NCI-H1694 (cell line): ENCODE results near the gene CYRIA.

Experiments
- DNase-seq: peaks from one replicate; lab custom pipeline; 2025; lab: John Stamatoyannopoulos, UW

Gene CYRIA

DNA sequence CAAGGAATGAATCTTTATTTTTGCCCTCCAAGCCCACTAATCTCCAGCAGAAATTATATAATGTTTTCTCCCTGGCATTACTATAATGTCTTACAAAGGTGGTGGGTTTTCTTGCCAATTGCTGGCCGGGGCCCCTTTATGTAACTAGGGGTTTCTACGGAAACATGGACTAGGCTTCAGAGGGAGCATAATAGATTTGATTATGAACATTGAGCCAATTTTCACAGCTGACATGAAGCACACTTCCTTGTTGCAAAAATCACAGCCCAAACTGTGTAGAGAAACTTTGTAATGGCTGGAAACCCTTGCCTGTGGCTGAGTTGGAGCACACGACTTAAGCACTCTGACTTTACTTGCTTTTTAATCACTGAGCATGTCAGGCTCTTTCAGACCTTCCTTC, 3.8 kb upstream of the CYRIA start:
- DNase-seq: no peak

DNA sequence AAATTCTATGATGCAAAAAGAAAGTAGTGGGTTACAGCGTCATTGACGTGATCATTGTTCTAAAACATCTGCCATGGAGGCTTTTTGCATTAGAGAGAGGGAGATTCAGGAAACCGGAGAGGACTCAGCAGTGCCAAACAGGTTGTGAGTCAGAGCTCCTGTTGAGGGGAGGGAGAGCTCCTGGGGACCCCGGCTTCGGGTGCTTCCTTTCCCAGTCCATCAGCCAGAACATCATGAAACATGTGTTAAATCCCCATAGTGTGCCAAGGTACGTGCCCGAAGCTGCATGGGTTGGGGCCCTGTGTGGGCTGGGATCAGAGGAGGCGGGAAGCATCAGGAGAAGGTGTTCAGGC, 791 bp upstream of the CYRIA start:
- DNase-seq: no peak

DNA sequence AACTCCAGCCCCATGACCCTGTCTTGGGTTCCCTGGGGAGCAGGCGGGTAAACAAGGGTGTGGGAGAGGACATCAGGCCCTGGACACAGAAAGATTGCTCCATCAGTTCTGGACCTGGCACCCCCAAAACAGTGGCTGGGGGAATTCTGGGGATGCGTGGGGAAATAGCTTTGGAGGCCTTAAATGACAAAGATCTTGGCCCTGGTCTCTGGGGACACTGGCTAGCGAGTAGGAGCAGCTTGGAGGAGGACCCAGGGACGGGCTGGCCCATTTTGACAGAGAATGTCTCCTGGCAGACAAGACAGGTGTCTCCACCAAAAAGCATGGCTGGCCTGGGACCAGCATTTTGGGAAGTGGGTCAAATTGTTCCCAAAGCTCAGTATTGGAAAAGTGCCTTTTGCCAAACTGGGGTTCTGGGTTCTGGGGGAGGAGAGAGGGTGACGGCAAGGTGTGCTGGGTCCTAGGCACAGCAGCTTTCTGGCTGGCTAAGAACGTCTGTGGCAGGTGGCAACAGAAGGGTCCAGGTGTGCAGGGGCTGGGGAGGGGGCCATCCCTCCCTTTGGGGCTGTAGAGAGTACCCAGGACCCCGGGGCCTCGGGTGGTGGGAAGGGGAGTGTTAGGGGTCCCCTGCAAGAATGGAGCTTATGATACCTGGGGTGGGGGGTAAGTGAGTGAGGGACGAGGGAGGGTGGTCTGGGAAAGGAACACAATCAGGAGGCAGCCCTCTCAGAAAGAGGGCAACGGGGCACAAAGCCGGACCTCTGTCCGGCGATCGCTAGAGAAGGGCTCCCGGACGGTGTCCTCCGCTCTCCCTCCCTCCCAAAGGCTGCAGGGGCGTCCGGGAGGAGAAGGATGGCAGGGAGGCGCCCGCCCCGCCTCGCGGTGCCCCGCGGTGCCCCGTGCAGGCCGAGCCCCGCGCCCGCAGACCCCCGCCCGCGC, 556 bp downstream of the CYRIA start:
- no peak for DNase-seq

DNA sequence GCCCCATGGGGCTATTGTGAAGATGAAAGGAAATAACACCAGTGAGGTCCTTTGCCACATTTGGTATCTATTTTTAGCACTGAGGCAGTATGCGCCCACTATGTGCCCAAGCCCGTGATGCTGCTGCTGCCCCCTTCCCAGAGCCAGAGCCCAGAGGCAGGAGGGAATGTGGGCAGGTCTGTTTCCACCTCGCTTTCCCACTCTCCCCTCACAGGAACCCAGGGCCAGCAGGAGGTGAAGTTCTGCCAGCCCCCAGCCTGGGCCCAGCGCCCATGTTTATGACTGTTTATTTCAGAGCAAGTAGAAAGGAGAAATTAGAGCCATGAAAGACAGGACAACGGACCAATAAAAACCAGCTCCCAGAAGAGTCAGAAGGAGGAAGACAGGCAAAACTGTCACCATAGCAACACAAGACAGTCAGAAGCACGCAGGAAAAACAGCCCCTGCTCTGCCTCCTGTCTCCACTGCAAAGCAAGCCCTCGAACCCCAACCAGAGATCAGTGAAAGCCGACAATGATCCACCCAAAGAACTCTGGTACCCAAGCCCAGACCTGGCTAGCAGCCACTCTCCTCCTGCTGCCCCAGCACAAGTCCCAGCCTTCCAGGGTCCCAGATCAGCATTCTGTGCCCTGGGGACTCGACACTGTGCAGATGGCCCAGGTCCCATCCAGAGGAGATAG, 1.4 kb downstream of the CYRIA start:
- DNase-seq: no peak

DNA sequence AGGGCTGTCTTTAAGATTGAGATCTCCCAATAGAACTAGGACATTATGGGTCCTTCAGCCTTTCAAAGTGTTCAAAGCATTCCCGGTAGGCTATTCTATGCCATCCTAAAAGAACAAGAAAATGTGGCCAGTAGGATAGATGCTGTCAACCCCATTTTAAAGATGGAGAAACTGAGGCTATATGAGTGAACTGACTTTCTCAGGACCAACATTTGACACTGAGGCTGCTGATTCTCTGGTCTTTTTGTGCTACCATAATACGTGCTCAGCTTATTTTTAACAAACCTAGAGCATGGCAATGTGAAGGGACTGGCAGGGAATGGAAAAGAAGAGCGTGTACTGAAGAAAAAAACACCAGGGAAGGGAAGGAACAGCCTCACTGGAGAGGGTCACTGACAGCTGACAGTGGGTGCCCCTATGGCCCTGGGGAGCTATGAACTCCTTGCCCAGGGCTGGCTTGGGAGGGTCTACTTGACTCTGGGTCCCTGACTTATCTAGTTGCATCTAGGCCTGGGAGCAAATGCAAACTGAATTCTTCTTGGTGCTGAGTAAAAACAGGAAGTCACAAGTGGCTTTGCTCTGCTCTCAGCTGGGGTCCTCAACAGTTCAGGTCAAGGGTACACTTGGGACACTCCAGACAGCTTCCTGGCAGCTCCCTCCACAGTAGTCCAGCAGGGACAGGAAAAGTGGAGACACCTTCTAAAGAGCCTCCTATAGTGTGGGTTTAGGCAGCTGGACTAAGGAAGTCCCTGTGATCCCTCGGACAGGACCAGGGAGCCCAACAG, 2.3 kb downstream of the CYRIA start:
- DNase-seq: no peak

DNA sequence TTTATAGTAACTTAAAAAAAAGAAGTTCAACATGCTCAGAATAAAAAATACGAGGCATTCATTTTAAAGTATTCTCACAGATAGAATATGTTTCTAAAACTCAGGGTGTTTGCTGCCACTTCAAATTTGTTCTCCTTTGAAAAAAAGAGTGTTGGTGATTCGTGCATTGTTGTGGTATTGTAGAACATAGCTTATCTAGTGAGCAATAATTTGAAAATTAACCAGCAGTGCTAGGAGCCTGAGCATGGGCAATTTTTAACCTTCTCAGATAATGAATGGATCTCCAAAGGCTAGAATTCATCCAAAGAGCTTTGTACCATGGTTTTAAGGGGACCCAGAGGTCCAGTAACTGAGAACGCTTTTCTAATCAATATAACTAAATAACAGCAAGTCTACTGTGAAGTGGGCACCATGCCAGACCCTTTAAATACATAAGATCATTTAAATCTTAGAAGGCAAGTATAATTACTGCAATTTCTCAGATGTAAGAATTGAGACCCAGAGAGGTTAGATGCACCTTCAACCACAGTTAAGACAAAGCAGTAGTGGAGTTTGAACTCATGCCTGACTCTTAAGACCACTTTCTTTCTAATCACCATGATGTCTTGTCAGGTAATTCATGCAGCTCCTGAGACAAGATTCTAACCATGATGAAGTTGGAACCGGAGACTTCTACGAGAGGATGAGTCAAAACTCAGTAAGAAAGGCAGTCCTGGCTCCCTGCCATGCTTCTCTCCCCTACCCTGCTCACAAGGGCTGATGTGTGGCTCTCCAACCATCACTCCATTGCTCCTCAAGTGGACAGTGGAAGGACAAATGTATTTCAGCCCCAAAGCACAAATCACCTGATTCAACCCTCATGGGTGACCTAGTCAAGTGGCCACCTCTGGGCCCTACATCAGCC, 3.4 kb downstream of the CYRIA start:
- no peak for DNase-seq

DNA sequence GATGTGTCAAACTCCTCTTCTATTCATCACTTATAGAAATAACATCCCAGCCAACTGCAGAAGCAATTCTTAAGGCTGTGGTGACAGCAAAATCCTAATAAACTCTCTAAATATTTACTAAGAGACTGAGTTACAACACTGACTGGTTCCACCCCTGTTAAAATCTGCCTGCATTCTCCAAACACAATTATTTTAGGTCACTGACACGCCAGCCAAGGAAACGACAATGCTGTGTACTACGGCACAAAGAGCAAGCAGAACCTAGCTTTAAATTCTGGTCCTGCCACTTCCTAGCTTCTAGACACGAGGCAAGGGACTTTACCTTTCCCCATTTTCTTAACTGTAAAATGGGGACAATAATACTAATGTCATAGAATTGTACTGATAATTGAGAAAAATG, 4.1 kb downstream of the CYRIA start:
- DNase-seq: no peak

DNA sequence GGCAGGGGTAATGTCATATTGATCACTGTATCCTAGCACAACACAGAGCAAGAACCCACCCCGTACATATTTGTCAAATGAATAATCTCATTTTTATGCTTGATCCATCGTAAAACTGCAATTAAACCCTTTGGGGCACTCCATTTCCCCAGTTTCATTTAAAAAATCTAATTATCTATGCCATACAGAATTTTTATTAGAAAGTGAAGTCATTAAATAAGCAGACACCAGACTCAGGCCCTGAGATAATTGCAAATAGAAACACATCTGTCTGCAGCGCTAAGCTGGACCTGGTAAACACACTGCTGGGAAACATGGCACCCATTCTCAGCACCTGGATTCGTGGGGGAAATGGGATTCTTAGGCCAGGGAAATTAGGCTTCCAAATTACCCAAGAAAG, 5.1 kb downstream of the CYRIA start:
- no peak for DNase-seq

DNA sequence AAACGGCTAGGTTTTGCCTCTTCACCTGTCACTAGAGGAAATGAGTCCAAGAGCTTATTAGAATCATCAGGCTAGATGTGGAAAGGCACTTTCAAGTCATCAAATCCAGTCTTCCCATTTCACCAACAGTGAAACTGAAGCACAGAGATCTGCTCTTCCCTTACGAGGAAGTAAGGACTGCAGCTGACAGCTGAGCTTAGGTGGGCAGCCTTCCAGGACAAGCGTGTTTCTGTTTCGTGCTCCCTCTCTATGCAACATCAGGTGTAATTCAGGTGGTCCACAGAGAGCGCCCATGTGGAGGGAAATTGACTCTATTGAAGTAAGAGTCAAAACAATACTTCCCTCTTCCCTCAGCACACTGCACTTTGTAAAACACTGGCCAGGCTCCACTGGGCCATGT, 5.5 kb downstream of the CYRIA start:
- DNase-seq: no peak

DNA sequence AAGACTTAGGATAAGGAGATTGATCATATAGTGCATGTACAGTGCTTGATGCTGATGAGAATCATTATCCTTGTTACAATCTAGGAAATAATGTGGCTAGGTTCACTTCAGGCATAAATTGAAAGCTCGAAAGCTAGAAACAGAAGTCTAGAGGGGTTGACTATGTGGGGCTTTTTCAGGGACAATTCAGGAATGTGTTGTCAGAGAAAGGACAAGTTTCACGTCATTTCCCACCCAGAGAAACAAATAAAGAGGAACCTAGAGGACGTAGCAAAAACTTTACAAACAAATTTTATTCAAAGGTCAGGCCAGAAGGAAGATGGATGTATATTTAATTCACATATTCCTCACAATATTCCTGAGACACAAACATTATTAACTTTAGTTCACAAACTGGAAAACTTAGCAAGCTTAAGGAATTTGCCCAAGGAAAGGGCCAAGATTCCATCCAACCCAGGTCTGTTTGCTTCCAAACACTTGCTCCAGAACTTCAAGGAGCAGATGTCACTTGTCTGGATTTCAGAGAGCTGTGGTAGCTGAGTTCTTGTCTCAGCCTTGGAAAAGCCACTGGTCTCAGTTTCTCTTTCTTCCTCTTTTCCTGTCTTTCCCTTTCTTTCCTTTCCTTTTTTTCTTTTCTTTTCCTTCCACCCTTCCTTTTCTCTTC, 7.4 kb downstream of the CYRIA start:
- DNase-seq: no peak

DNA sequence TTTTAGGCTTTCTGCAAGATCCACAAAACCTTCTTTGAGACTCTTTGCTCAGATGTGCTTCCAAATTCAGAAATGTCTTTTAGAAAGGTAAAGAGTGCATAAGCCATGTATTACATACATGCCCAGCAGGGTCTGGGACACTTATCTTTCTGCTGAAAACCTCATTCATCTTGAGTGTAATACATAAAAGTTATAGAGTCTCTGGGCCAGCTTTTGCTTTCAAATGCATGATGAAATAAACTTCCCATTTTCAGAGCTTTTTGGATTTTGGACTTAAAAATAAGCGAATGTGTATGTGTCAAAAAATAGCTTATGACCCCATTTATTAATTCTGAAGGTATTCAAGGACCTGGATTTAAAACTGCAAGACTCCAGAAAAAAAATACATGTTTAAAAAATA, 8.0 kb downstream of the CYRIA start:
- DNase-seq: no peak

DNA sequence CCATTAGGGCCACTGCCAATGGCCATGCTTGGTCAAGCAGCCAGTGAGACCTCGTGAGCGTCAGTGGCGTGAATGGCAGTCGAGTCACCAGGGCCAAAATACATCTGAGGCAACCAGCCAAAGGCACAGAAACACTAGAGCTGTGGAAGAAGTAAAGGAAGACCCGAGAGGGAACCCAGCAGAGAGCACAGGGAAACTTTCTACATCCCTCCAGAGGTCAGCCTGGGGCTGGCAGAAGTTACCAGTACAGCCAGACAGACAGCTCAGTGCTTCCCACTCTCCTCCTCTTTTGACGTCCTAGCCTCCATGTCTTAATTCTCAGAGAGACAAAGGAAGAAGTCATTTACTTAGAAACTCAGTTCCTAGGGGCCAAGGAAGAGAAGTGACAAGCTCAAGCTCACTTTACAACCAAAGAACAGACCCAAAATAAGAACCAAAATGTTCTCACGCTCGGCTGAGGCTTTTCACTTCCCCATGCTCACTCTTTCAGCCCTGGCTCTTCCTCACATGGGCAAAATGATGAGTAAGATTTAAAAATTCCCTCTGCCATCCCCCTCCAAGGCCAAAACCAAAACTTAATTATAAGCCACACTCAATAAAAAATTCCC, 8.7 kb downstream of the CYRIA start:
- DNase-seq: no peak

DNA sequence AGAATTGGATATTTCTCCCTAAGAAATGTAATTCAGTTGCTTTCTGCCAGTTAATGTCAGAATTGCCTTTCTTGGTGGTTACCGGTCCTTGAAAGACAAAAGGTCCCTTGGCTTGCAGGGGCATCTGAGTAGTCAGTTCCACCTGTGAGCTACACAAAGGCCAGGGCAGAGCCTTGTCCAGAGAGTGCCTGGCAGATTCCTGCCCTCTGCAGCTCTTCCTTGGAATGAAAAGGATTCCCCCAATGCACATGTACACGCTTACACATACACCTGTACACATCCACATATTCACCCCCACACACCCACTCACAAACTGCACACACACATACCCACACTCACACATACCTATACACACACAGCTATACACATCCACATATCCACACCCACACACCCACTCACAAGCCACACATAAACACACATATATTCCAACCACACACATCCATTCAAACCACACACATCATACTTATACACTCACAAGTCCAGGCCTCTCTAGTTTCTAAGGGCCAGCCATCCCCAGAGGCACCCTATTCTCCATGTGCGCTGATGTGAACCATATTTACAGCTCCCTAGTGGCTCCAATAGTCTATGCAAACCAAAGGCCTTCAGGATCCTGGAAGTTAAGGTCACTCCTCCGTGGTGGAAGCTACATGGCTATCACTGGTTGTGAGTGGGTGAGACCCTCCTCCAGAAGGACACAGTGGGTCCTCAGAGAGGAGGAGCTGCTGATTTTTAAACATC, 9.6 kb downstream of the CYRIA start:
- DNase-seq: no peak

DNA sequence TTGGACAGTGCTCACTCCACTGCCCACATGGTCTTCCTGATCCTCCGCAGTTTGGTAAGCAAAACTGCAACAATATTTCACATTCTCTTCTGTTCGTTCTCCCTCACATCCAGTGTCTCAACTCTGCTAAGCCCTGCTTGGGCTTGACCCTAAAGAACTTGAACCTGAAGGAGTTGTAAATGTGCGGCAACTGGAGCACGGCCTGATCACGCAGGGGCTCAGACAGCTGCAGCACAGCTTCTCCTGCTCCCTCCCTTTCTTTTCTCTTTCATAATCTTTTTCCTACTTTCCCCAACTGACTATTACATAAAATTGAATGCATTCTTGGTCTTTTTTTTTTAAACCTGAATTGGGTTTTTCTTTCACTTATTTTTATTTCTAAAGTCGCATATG, 10.2 kb downstream of the CYRIA start:
- no peak for DNase-seq

DNA sequence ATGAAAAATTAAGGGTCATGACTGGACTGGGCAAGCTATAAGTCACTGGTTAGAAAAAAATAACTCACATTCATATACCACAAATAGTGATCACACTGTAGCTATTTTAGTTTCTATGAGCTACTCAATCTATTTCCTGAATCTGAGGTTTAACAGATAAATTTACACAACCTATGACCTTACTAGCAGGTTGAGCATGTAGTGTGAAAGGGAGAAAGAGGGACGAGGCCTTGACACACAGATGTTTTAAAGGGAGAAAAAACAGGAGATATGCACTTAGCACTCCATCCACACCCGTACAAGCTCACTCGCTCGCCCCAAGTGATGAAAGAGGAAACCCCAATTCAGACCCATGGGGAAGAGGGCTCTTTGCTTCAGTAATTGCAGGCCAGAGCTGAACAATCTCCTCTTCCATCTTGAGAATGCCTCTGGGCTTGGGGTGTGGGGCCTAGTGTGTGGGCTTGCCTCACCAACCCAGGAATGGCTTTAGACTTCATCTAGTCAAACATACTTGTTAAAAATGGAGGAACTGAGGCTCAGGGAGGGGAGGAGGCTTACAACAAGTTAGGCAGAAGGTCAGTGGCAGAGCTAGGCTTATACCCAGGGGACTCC, 10.7 kb downstream of the CYRIA start:
- no peak for DNase-seq

DNA sequence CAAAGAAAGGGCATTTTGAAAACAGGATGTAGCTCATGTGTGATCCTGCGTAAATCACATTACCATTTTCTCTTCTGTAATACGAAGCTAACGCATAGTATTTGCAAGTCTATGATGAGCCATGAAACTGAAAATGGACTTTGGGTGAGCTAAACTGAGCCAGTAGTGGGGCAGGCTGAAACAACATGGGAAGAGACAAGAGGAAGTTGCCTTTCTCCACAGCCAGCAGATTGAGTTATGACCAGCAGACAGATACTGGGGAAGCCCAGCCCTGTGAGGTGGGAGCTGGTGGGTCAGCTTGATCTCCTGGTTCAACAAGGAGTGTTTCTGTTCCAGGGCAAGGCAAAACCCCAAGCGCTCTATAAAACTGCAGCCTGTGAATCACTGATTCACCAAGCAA, 11.8 kb downstream of the CYRIA start:
- DNase-seq: no peak

DNA sequence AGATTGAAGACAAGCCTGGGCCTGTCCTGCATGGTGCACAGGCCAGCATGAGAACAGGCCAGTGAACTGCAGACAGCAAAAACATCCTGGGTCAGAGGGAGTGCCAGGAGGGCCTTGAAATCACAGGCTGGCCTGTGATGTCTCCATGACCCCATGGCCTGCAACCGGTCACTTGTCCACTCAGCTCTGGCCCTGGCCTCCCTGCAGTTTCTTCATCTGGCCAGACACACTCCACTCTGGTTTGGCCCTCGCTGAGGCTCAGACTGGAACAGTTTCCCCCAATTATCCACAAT, 12.6 kb downstream of the CYRIA start:
- DNase-seq: no peak

DNA sequence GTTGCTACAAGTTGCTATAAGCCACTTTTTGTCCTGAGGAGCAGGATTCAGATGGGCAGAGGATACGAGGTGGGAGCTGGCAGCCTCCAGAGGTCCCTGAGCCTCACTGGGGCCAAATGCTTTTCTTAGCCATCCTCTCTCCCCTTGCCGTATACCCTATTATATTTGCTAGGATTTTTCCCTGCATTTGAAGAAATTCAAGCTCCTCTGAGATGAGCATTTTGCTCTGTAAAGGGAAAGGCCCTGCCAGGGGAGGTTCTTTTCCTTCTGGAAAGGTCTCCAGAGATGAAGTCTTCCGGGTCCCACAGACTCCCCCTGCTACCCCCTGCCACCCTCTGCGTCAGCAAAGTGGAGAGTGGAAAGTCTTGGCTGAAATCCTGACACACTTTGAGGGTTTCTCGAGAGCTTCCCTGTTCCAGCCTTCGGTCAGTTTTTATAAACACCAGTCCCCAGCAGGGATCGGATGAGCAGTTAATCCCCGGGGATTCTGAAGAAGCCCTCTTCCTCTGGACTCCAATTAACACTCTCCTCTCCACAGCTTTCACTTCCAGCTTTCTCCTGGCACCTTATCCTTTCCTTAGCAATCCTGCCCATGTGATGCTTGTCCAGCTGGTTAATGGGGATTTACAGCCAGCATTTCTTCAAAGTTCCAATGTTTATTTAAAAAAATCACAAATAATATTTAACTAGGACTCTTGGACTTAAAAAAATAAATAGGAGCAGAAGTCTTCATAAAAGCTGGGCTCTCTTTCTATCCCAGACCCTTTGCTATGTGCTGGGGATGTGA, 13.1 kb downstream of the CYRIA start:
- DNase-seq: no peak
